ENCODE data around the gene TPGS1. TPM values are rescaled to one million over a fixed set of nuclear protein-coding genes. Genes with fewer than 3 reads are reported as not detected.

Gene TPGS1
- total and polyA plus RNA-seq, 2 of the 8 experiments (the other 6 are each of a cell fraction or from before 2014, with no cell fraction given) = 9.1 to 10.6 TPM

DNA sequence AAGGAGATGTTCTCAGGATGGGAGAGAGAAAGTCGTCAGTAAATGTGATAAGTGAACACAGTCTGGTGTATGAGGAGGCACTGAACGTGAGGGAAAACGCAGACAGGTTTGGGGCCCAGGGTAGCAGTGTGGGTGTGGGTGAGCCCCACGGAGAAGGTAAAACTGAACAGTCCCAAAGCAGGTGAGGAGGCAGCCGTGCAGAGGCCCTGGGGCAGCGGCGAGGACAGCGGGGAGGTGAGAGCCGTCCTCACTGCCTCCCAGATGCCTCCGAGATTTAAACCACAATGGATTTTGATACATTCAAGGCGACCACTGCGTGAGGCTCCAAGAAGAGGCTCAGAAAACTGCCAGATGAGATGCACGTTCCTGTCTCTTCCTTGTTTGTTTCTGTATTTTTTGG lies 31.9 kb upstream of the TPGS1 start:
- no peak overlapping the region for H3K18ac ChIP-seq (ENCODE audit: extremely low read depth, low read length)
- H3K56ac ChIP-seq (replicated peaks; ENCODE audit: insufficient read length, low read depth, low read length) = no peak overlapping the region
- ChIA-PET CTCF (ENCODE audit: partially characterized antibody) (interaction anchor here (0.9 to 1.0 kb wide), 2 partner anchors 10 to 36 kb away, joined by 3 read pairs; no protein-coding TSS in a partner anchor), POLR2A (ENCODE audit: partially characterized antibody) (interaction anchor here (1.6 kb wide), 1 partner anchor 14 kb away, joined by 3 read pairs; no protein-coding TSS in a partner anchor)
- H2BK20ac ChIP-seq (ENCODE audit: low read length) = no peak overlapping the region
- no peaks in the 10 kb centered on the region; the same call in 1 of the 2 replicates for H3K23me2 ChIP-seq (ENCODE audit: low read depth, low read length)
- no peaks in the 10 kb centered on the region for H3K36me3 ChIP-seq (ENCODE audit: control insufficient read depth in 2 of 4, insufficient read depth in 4 of 4, low read length in 3 of 4)
- no peak overlapping the region for H3K27ac ChIP-seq (ENCODE audit: low read depth, low read length)
- H2BK15ac ChIP-seq (ENCODE audit: low read length) = no peak overlapping the region
- H3K27me3 ChIP-seq (replicated peaks in 1 of 4; ENCODE audit: control insufficient read depth in 3 of 4, extremely low read depth in 1 of 4, insufficient read depth in 3 of 4, low read length in 3 of 4) = no peaks in the 10 kb centered on the region
- H2AFZ ChIP-seq (ENCODE audit: low read length) = no peak overlapping the region
- no peak overlapping the region for H2AK5ac ChIP-seq (ENCODE audit: low read depth, low read length)
- H2BK120ac ChIP-seq (replicated peaks; ENCODE audit: low read depth, low read length) = no peak overlapping the region
- H3K4me3 ChIP-seq (ENCODE audit: extremely low read depth in 1 of 4, insufficient read depth in 2 of 4, low read depth in 3 of 4, low read length in 4 of 4) = no peak overlapping the region
- no peak for DNase-seq (ENCODE audit: low read depth in 1 of 2, low spot score in 2 of 2)
- H4K20me1 ChIP-seq (replicated peaks in 1 of 2; ENCODE audit: control insufficient read depth in 1 of 2, insufficient read depth in 2 of 2, low read length in 2 of 2) = no peaks in the 10 kb centered on the region
- H3K9me3 ChIP-seq (ENCODE audit: insufficient read depth in 2 of 2, low read depth in 1 of 2, low read length in 1 of 2) = peaks cover 0 to under 1% of the 10 kb centered on the region in 2 experiments; a peak in 2 of 4 replicates
- H3K4me1 ChIP-seq (replicated peaks in 1 of 4; ENCODE audit: control insufficient read depth in 3 of 4, insufficient read depth in 4 of 4, low read length in 3 of 4) = peaks cover 0 to 4% (median 0%) of the 10 kb centered on the region in 4 experiments; a peak in 2 of 7 replicates
- no peaks in the 10 kb centered on the region for H3K79me2 ChIP-seq (ENCODE audit: control insufficient read depth in 1 of 2, insufficient read depth in 2 of 2, low read length in 2 of 2)
- WGBS, 2 experiments (ENCODE audit: extremely low coverage in 1 of 2, insufficient coverage in 1 of 2, insufficient read length in 1 of 2, insufficient replicate concordance in 2 of 2, low coverage in 1 of 2, low lambda C conversion rate in 2 of 2, missing lambda C conversion rate in 1 of 2) = 90% methylated on average over 13 of the region's 13 CpGs; no CpG with 5 or more reads in 1 of the 2 experiments
- H3K14ac ChIP-seq (ENCODE audit: insufficient read length) = no peak overlapping the region
- no peak overlapping the region for H4K91ac ChIP-seq (replicated peaks; ENCODE audit: insufficient read length, low read length)
- peak overlapping the region; percentile 4 for H3K4ac ChIP-seq (replicated peaks; ENCODE audit: insufficient read length, low read depth, low read length)
- H3K9ac ChIP-seq (replicated peaks in 1 of 4; ENCODE audit: extremely low read depth in 1 of 4, low read depth in 3 of 4, low read length in 3 of 4) = no peak overlapping the region
- no peak overlapping the region for H4K8ac ChIP-seq (ENCODE audit: extremely low read depth, insufficient read depth, low read length)
- no peak overlapping the region for H4K5ac ChIP-seq (ENCODE audit: insufficient read length, low read depth, low read length)
- no peak overlapping the region for H3K23ac ChIP-seq (ENCODE audit: insufficient read length)
- no peak overlapping the region for H2BK12ac ChIP-seq (ENCODE audit: low read depth, low read length)
- H2BK5ac ChIP-seq (ENCODE audit: low read depth, low read length) = no peak overlapping the region
- no peaks in the 10 kb centered on the region for H3K79me1 ChIP-seq (ENCODE audit: low read depth, low read length)
- H3K4me2 ChIP-seq (ENCODE audit: insufficient read depth in 1 of 2, low read depth in 2 of 2, low read length in 2 of 2) = no peak overlapping the region
- FAIRE-seq = no peak
- no peak for TF ChIP-seq RFX5 (IDR thresholded peaks at IDR 0.05; ENCODE audit: borderline replicate concordance, low read depth, low read length)
- no peak for TF ChIP-seq SP2 (IDR thresholded peaks at IDR 0.05; ENCODE audit: low read length)
- no peak for TF ChIP-seq JUN (IDR thresholded peaks at IDR 0.05; ENCODE audit: low read depth, low read length)
- no peak for TF ChIP-seq BCL11A (IDR thresholded peaks at IDR 0.05; ENCODE audit: low read depth in 2 of 2, low read length in 2 of 2)
- TF ChIP-seq SP4 (IDR thresholded peaks at IDR 0.05; ENCODE audit: low read length) = no peak
- TF ChIP-seq SIN3A (conservative IDR thresholded peaks at IDR 0.05 in 1 of 2, IDR thresholded peaks at IDR 0.05 in 1 of 2; ENCODE audit: low read depth in 1 of 2, low read length in 2 of 2) = no peak
